A549 treated with GW870086 at 1 μM for 4 hours (cell line): ENCODE measurements around the gene GOLGA6D. TPM values are rescaled to one million over a fixed set of nuclear protein-coding genes. Genes with fewer than 3 reads are reported as not detected.

Source experiments
- total RNA-seq: library from RNA; stranded (reverse); fragments of 200-300 nt; extraction: Qiagen RNA extraction; gene quantifications from 5 replicates; pipeline ENCODE4 v1.2.3, GENCODE V29; 2022; ENCODE audit warnings: low read depth

Gene GOLGA6D
- total RNA-seq, result 0.05 to 0.09 TPM in 2 of 5 replicates, not detected in the others

GRCh38 chr15:75282572-75282971 is at the start of gene GOLGA6D:
TSS of gene GOLGA6D (plus strand) at chr15:75282835. CDS start at chr15:75282876, 41 bp downstream.

GRCh38 chr15:75258034-75258433 is 24.6 kb upstream of the GOLGA6D start, which contains the start of gene GOLGA6C:
TSS of gene GOLGA6C (plus strand) at chr15:75258334. CDS start at chr15:75258599, 265 bp downstream.

DNA sequence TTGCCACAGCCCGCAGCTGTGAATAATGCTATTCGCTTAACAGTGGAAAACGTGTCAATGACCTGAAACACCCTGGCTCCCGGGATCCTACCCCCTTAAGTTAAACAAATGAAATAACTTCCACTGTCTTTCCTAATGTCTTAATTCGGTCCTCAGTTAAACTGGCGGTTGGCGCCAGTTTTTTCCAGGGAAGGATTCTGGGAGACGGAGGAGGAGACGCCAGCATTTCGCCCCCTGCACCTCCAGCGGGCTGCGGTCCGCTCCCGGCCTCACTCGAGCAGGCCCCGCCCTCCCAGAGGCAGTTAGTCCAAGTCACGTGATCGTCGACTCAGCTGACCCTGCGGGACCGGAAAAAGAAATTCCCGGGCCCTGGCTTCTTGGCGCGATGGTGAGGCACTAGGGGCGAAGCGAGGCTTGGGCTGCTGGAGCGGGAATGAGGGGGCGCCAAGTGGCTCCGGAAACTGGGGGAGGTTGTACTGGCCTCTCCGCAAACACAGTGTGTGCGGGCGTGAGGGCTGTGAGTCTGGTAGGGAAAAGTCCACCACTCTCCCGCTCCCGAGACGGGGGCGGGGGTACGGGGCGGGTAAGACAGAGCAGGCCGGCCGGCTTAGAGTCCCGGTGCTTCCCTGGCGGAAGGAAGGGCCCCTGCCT is 53.2 kb downstream of the GOLGA6D start, which contains the start of gene COMMD4:
Gene COMMD4 (plus strand): TSS at position 359 of the 651 bp plus-strand sequence. CDS start 27 bp downstream, at position 386.

Other genes with a start within 250 kb of the GOLGA6D start
- 24.2 to 31.7 TPM (median 31.1 TPM) in 5 replicates for gene C15orf39, start 81.0 kb upstream of the GOLGA6D start, total RNA-seq
- 0.16 TPM in 1 of 5 replicates, not detected in the others for gene GOLGA6C, start 24.5 kb upstream of the GOLGA6D start, total RNA-seq
- 174 to 218 TPM (median 179 TPM) in 5 replicates for gene COMMD4, start 53.2 kb downstream of the GOLGA6D start, total RNA-seq
- gene NEIL1, start 64.2 kb downstream of the GOLGA6D start, total RNA-seq, result 1.3 to 3.6 TPM (median 2.7 TPM) in 5 replicates
- gene MAN2C1, start 85.8 kb downstream of the GOLGA6D start, total RNA-seq, result 62.1 to 85.3 TPM (median 75.3 TPM) in 5 replicates
- gene SIN3A, start 168.9 kb downstream of the GOLGA6D start, total RNA-seq, result 22.0 to 30.8 TPM (median 28.6 TPM) in 5 replicates